Measurements from ENCODE around the gene SNN. TPM values are rescaled to one million over a fixed set of nuclear protein-coding genes. Genes with fewer than 3 reads are reported as not detected.

Gene SNN
- total RNA-seq, 1 donor from 2014 or later, result 38.3 TPM

DNA sequence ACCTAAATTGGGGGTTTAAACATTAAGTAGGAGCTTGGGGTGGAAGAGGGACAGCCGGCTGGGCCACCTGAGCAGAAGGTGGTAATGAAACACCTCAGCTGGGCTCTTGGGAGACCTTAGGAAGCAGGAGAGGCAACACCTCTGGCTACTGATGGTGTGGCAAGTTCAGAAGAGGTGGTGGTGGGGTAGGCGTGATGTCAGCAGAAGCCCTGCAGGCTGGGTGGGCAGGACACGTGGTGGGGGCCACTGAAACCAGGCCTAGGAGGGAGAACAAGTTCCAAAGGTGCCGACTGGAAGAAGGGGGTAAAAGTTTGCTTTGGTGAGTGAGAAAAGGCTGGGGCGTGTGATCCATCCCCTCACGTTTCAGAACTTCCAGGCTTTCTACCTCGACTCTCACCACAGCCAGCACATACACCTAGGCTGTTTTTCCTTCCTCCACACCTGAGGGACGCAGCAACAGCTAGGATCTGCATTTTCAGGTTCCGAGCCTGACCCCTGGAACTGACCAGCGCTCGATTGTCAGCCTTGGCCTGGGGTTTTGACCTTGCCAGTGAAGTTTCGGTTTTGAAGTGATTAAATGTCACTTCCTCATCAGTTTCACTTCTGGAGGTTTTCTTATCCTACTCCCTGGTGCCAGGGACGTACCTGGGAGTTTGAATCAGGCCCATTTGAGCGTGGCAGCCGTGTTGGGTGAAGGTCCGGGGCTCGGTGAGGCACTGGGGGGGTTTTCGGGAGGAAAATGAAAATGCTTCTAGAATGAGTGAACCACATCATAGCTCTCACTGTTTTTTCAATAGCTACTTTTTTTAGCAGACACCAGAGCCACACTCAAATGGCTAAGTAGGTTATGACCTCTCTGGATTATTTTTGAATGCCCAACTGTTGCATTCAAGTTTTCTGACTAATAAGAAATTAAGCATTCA, 10.0 kb downstream of the SNN start:
- no peak for DNase-seq (ENCODE audit: low spot score in 2 of 2, unreplicated experiment in 2 of 2)
- Mint-ChIP-seq H3K36me3 (peaks cover 20% of the 10 kb centered on the region), H3K4me3 (no peak overlapping the region), H3K27me3 (ENCODE audit: low read depth) (no peaks in the 10 kb centered on the region), H3K9me3 (no peaks in the 10 kb centered on the region), H3K4me1 (peaks cover 12% of the 10 kb centered on the region), H3K27ac (peak overlapping the region; percentile 21)
- TF ChIP-seq, protein P1, sequence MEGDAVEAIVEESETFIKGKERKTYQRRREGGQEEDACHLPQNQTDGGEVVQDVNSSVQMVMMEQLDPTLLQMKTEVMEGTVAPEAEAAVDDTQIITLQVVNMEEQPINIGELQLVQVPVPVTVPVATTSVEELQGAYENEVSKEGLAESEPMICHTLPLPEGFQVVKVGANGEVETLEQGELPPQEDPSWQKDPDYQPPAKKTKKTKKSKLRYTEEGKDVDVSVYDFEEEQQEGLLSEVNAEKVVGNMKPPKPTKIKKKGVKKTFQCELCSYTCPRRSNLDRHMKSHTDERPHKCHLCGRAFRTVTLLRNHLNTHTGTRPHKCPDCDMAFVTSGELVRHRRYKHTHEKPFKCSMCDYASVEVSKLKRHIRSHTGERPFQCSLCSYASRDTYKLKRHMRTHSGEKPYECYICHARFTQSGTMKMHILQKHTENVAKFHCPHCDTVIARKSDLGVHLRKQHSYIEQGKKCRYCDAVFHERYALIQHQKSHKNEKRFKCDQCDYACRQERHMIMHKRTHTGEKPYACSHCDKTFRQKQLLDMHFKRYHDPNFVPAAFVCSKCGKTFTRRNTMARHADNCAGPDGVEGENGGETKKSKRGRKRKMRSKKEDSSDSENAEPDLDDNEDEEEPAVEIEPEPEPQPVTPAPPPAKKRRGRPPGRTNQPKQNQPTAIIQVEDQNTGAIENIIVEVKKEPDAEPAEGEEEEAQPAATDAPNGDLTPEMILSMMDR (IDR thresholded peaks at IDR 0.05; ENCODE audit: unreplicated experiment), result no peak

DNA sequence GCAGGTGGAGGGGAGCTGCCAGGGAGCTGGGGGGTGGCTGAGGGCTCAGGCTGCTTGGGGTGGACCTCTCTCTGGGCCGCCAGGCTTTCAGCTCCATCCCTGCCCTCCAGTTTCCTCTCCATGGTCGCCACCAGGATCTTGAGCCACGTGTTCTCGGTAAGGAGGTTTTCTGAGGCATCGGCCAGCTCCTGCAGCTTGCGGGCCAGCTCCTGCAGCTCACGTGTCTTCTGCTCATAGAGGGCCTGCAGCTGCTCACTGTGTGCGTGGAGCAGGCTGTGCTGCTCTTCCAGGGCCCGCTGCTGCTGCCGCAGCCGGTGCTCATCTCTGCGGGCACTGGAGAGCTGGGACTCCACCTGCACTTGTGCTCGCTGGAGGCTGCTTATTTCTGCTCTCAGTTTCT, 11.0 kb downstream of the SNN start:
- Mint-ChIP-seq H3K4me1 (peaks cover 12% of the 10 kb centered on the region), H3K27ac (no peak overlapping the region), H3K4me3 (no peak overlapping the region), H3K9me3 (no peaks in the 10 kb centered on the region), H3K36me3 (peaks cover 28% of the 10 kb centered on the region), H3K27me3 (ENCODE audit: low read depth) (no peaks in the 10 kb centered on the region)
- TF ChIP-seq, protein P1 (IDR thresholded peaks at IDR 0.05; ENCODE audit: unreplicated experiment), result no peak
- no peak for DNase-seq (ENCODE audit: low spot score in 2 of 2, unreplicated experiment in 2 of 2)

DNA sequence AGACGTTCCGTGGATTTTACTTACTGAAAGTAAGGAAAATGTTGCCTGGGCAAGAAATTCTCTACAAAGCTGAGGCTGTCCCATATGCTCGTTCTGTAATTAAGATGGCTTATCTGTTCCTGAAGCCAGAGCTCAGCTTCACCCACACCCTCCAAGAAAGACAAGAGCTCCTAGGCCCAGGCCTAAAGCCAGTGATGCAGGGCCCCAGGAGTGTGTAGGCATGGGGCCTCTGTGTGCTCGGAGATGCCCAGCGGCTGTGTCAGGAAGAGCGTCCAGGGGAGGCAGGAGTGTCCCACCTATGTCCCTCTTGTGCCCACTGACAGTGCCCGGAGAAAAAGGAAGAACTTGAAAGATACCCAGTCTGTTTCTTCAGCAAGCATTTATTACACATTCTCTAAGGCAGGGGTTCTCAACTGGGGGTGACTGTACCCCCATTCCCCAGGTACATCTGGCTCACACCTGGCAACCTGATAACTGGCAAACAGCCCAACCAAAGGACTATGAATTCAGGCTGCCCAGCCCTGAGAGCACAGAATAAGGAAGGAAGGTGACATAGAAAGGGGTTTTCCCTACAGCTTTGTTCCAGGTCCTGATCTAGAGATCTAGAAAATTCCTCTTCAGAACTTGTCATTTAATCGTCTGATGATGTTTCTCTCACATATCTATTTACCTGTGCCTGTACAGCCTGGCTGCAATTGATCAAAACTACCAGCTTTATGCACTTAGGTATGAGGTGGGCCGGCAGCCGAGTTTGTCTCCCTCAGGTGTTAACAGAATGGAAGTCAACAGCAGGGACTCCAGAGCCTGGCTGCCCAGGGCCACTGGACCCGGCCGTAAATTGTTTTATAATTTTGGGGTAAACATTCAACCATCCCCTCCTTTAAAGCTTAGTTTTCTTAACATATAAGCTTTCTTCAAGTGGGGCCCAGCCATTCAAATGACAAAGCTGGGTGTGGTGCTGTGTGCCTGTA, 12.0 kb downstream of the SNN start:
- TF ChIP-seq, protein P1 (IDR thresholded peaks at IDR 0.05; ENCODE audit: unreplicated experiment), result no peak
- peaks cover 8% of the 10 kb centered on the region for H3K4me1 Mint-ChIP-seq
- H3K9me3 Mint-ChIP-seq, result no peaks in the 10 kb centered on the region
- DNase-seq (ENCODE audit: low spot score in 2 of 2, unreplicated experiment in 2 of 2), result no peak
- H3K36me3 Mint-ChIP-seq, result peaks cover 34% of the 10 kb centered on the region
- no peaks in the 10 kb centered on the region for H3K27me3 Mint-ChIP-seq (ENCODE audit: low read depth)
- peak overlapping the region; percentile 71 for H3K27ac Mint-ChIP-seq
- no peak overlapping the region for H3K4me3 Mint-ChIP-seq

DNA sequence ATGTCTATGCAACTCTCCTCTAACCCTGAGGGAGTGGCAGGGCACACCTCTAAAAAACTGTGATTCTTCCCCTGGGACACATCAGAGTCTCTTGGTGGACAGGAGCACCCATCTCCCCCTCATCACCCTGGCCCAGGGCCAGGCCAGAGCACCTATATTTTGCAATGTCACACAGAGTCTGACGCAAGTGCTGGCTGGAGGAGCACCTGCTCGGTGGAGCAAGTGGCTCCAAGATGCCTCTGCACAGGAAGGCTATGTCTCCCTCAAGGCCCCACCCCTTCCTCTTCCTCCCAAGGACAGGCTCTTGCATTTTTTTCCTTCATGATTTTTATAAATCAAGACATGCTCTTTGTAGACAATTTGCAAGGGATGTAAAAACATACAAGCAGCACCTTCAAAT, 13.3 kb downstream of the SNN start:
- Mint-ChIP-seq H3K4me3 (no peak overlapping the region), H3K36me3 (peaks cover 40% of the 10 kb centered on the region), H3K27me3 (ENCODE audit: low read depth) (no peaks in the 10 kb centered on the region), H3K9me3 (no peaks in the 10 kb centered on the region), H3K4me1 (peaks cover 7% of the 10 kb centered on the region), H3K27ac (no peak overlapping the region)
- DNase-seq (ENCODE audit: low spot score in 2 of 2, unreplicated experiment in 2 of 2), result no peak
- TF ChIP-seq, protein P1 (IDR thresholded peaks at IDR 0.05; ENCODE audit: unreplicated experiment), result no peak

DNA sequence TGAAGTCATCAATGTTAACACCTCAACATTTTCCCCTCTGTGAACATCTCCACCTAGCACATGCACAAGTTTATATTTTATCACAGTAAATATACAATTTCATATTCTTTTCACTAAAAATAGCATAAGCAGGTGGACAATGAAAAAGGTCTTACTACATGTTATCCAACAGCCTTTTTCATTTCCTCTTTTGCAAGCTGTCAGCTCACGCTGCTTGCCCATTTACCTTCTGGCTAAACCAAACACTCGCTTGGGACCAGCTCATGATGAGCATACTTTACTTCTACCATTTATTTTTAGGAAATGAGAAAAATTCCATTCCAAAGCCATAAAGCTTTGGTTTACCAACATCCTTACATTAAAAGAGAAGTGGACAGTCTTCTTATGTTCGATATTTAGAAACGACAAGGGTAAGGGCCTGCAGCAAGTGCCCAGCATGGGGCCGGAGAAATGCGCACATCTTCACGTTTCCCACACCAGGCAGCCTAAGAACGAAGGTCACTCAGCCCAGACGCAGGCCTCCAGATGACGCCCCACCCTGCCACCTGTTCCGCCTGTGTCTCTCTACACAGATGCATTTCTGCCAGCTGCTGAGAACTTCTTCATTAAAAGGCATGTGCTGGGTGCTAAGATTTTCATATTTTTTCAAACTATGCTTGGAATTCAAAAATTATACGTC, 13.9 kb downstream of the SNN start:
- Mint-ChIP-seq H3K36me3 (peaks cover 44% of the 10 kb centered on the region), H3K27ac (no peak overlapping the region), H3K27me3 (ENCODE audit: low read depth) (no peaks in the 10 kb centered on the region), H3K9me3 (no peaks in the 10 kb centered on the region), H3K4me3 (no peak overlapping the region), H3K4me1 (peaks cover 2% of the 10 kb centered on the region)
- DNase-seq (ENCODE audit: low spot score in 2 of 2, unreplicated experiment in 2 of 2), result no peak
- TF ChIP-seq, protein P1 (IDR thresholded peaks at IDR 0.05; ENCODE audit: unreplicated experiment), result no peak

All from mesothelial cell of epicardium (in vitro differentiated cells).